H1 (cell line): ENCODE data around the gene UIMC1. TPM values are rescaled to one million over a fixed set of nuclear protein-coding genes. Genes with fewer than 3 reads are reported as not detected.

Experiments
- ASH2L ChIP-seq: fragments of 200-600, 300-600 bp; sonication (generic); IDR thresholded peaks from one replicate; pipeline ENCODE4 v1.7.1; 2017; ENCODE audit warnings: low read length
- ATF2 ChIP-seq: IDR thresholded peaks from 2 replicates; pipeline ENCODE4 v1.6.1; 2012; ENCODE audit warnings: low read length, inconsistent platforms
- BACH1 ChIP-seq: IDR thresholded peaks from 2 replicates; pipeline ENCODE4 v1.6.1; 2012; ENCODE audit warnings: low read length, improper control_type of control experiment
- BCL11A ChIP-seq, 2 experiments: IDR thresholded peaks; one replicate each; pipeline ENCODE4 v1.6.1; 2011; ENCODE audit warnings: low read depth in 2 of 2, low read length in 2 of 2, mild to moderate bottlenecking in 2 of 2
- CHD2 ChIP-seq: IDR thresholded peaks from 2 replicates; pipeline ENCODE4 v1.6.1; 2012; ENCODE audit warnings: low read length, improper control_type of control experiment
- CTBP2 ChIP-seq: IDR thresholded peaks from 2 replicates; pipeline ENCODE4 v1.7.0; 2011; ENCODE audit warnings: borderline replicate concordance, mild to moderate bottlenecking, moderate library complexity, mixed read lengths, low read length; ENCODE audit not compliant: insufficient read depth, insufficient read length
- EP300 ChIP-seq, 2 experiments: IDR thresholded peaks; 1 replicate in 1 of 2; 2 replicates in 1 of 2; pipeline ENCODE4 v1.6.1; 2011 to 2012; ENCODE audit warnings: low read depth in 2 of 2, low read length in 2 of 2, mild to moderate bottlenecking in 2 of 2, borderline replicate concordance in 1 of 2, inconsistent platforms in 1 of 2, moderate library complexity in 1 of 2
- FOSL1 ChIP-seq: IDR thresholded peaks from 2 replicates; pipeline ENCODE4 v1.6.1; 2011; ENCODE audit warnings: mild to moderate bottlenecking, low read depth, low read length, moderate library complexity; ENCODE audit not compliant: insufficient read depth
- GABPA ChIP-seq: IDR thresholded peaks from 2 replicates; pipeline ENCODE4 v1.6.1; 2011; ENCODE audit warnings: mild to moderate bottlenecking, low read length, moderate library complexity, borderline replicate concordance; ENCODE audit not compliant: insufficient read depth
- HDAC2 ChIP-seq, 2 experiments: fragments of 300-600 bp in 1 of 2; sonication (generic) in 1 of 2; IDR thresholded peaks; 2 replicates each; pipeline ENCODE4 v1.6.1; 2011 to 2012; ENCODE audit warnings: low read depth in 2 of 2, low read length in 2 of 2, mild to moderate bottlenecking in 2 of 2, moderate library complexity in 2 of 2, borderline replicate concordance in 1 of 2, inconsistent platforms in 1 of 2
- HDAC6 ChIP-seq: IDR thresholded peaks from one replicate; pipeline ENCODE4 v1.7.1; 2012; ENCODE audit warnings: low read depth, mild to moderate bottlenecking, inconsistent platforms, low read length, moderate library complexity
- NANOG ChIP-seq: IDR thresholded peaks from 2 replicates; pipeline ENCODE4 v1.6.1; 2011; ENCODE audit warnings: low read length, low read depth, mild to moderate bottlenecking, inconsistent platforms; ENCODE audit not compliant: insufficient read depth, poor library complexity, severe bottlenecking
- PHF8 ChIP-seq: fragments of 200-600 bp; sonication (generic); conservative IDR thresholded peaks from 2 replicates; pipeline ENCODE4 v1.7.1; 2012; ENCODE audit warnings: low read depth, mild to moderate bottlenecking, inconsistent platforms, low read length, moderate library complexity
- POLR2A ChIP-seq, 2 experiments: IDR thresholded peaks; 1 replicate in 1 of 2; 2 replicates in 1 of 2; pipeline ENCODE4 v1.6.1; 2011; ENCODE audit warnings: low read depth in 2 of 2, low read length in 2 of 2, mild to moderate bottlenecking in 2 of 2; ENCODE audit errors: control extremely low read depth in 1 of 2
- POLR2AphosphoS5 ChIP-seq: IDR thresholded peaks from 2 replicates; pipeline ENCODE4 v1.6.1; 2011; ENCODE audit warnings: low read depth, low read length
- RFX5 ChIP-seq: IDR thresholded peaks from 2 replicates; pipeline ENCODE4 v1.6.1; 2011; ENCODE audit warnings: low read depth, low read length, improper control_type of control experiment, borderline replicate concordance
- SIX5 ChIP-seq: IDR thresholded peaks from 2 replicates; pipeline ENCODE4 v1.6.1; 2011; ENCODE audit warnings: mild to moderate bottlenecking, low read depth, low read length
- SP1 ChIP-seq: IDR thresholded peaks from 2 replicates; pipeline ENCODE4 v1.6.1; 2011; ENCODE audit warnings: low read depth, low read length
- SP4 ChIP-seq: IDR thresholded peaks from 2 replicates; pipeline ENCODE4 v1.6.1; 2012; ENCODE audit warnings: low read length, inconsistent platforms
- TCF12 ChIP-seq: IDR thresholded peaks from 2 replicates; pipeline ENCODE4 v1.6.1; 2011; ENCODE audit warnings: low read depth, mild to moderate bottlenecking, low read length
- TEAD4 ChIP-seq: IDR thresholded peaks from 2 replicates; pipeline ENCODE4 v1.6.1; 2012; ENCODE audit warnings: low read depth, low read length, inconsistent platforms, mixed read lengths
- YY1 ChIP-seq: IDR thresholded peaks from 2 replicates; pipeline ENCODE4 v1.6.1; 2011; ENCODE audit warnings: low read depth, mild to moderate bottlenecking, low read length
- polyA plus RNA-seq, 7 experiments: library from polyadenylated mRNA; depleted of rRNA in 3 of 7; stranded (reverse) in 5 of 7; unstranded in 2 of 7; fragments of >200 nt in 5 of 7; fragments of 200-250 nt in 2 of 7; gene quantifications; 1 replicate in 5 of 7; 2 replicates in 1 of 7; 4 replicates in 1 of 7; pipeline versions ENCODE4 v1.2.1 to v1.2.3, GENCODE V29; 2011 to 2013; ENCODE audit warnings: missing spikeins in 2 of 7, mixed read lengths in 2 of 7
- total RNA-seq: library from RNA; stranded (reverse); fragmentation: NEBNext Ultra II Directional; extraction: Animal tissue kit (Norgen Biotek cat#: 25700); gene quantifications from 2 replicates; pipeline ENCODE4 v1.2.1, GENCODE V29; 2021
- TF ChIP-seq, protein P1 (sequence below): IDR thresholded peaks from 2 replicates; pipeline ENCODE4 v1.6.1; 2012; ENCODE audit warnings: inconsistent platforms

The UIMC1 gene
- total and polyA plus RNA-seq, 2 of the 8 experiments (the other 6 are each of a cell fraction or from before 2014, with no cell fraction given), result 12.8 to 43.7 TPM

DNA sequence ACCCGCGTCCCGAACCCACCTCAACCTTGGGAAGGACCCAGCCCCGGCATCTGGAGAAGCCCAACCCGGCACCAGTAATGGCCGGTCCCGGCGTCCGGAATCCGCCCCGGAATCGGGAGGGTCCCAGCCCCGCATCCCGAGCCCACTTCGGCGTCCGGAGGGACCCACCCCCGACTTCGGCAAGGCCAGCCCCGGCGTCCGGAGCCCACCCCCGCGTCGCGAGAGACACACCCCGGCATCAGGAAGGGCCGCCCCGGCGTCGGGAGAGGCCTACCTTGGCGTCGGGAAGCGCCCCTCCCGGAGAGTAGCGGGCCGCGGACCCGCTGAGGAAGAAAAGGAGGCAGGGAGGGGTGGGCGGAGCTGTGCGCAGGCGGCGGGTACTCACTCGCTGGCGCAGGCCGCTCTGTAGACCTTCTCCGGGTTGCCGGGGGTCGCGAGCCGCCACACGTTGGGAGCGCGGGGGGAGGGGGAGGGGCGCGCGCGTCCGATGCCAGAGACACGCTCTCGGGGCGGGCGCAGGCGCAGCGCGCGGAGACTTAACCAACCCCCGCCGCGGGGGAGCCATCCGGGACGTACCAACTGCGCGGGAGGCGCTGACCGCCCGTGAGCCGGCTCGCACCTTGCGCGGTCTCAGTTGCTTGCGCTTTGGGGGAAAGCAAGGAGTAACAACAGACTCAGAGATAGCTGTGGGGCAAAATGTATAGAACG, at the start of gene UIMC1 (continued):
- no peak for TF ChIP-seq SP4
- no peak for TF ChIP-seq POLR2AphosphoS5
- TF ChIP-seq CTBP2, result no peak
- peak; percentile 81 for TF ChIP-seq BACH1
- TF ChIP-seq SP1, result peak; percentile 72
- TF ChIP-seq TCF12, result 0 out of 2 replicates have a peak, but pooled peaks have one; percentile 18
- TF ChIP-seq FOSL1, result 0 out of 2 replicates have a peak, but pooled peaks have one; percentile 13
- no peak for TF ChIP-seq NANOG
- peak; percentile 76 for TF ChIP-seq YY1
- TF ChIP-seq EP300 (IDR thresholded peaks at IDR 0.05; ENCODE audit: borderline replicate concordance in 1 of 2, low read depth in 2 of 2, low read length in 2 of 2), result peak in 1 of 2 experiments; percentile 100; a peak in 2 of 3 replicates
- TF ChIP-seq BCL11A (IDR thresholded peaks at IDR 0.05; ENCODE audit: low read depth in 2 of 2, low read length in 2 of 2), result no peak
- no peak for TF ChIP-seq GABPA
- TF ChIP-seq, protein P1, sequence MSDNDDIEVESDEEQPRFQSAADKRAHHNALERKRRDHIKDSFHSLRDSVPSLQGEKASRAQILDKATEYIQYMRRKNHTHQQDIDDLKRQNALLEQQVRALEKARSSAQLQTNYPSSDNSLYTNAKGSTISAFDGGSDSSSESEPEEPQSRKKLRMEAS, result peak; percentile 78
- TF ChIP-seq HDAC2 (IDR thresholded peaks at IDR 0.05; ENCODE audit: borderline replicate concordance in 1 of 2, low read depth in 2 of 2, low read length in 2 of 2), result peak; percentile 82 to 90; a peak in 2 of 4 replicates
- peak; percentile 69 for TF ChIP-seq ASH2L
- peak; percentile 48; the same call in 1 of the 2 replicates for TF ChIP-seq SIX5
- TF ChIP-seq HDAC6, result no peak
- peak; percentile 68 for TF ChIP-seq CHD2
- TF ChIP-seq PHF8, result peak; percentile 78
- no peak for TF ChIP-seq RFX5
- no peak for TF ChIP-seq ATF2
- peak; percentile 49 to 52; a peak in 2 of 3 replicates for TF ChIP-seq POLR2A (IDR thresholded peaks at IDR 0.05; ENCODE audit: control extremely low read depth in 1 of 2, low read depth in 2 of 2, low read length in 2 of 2)
- 0 out of 2 replicates have a peak, but pooled peaks have one; percentile 38 for TF ChIP-seq TEAD4
